NCI-H2196 (cell line): ENCODE measurements around the gene PKP2.

Experiments used
- DNase-seq: peaks from one replicate; lab custom pipeline; 2025; ENCODE audit not compliant: unreplicated experiment; lab: John Stamatoyannopoulos, UW

Gene PKP2

GRCh38 chr12:32819424-32819823 is 77.2 kb downstream of the PKP2 start:
- no peak for DNase-seq

GRCh38 chr12:32811686-32812392 is 84.7 kb downstream of the PKP2 start:
- DNase-seq: no peak

GRCh38 chr12:32809846-32810245 is 86.7 kb downstream of the PKP2 start:
- no peak for DNase-seq

- no peak for DNase-seq
Observed at GRCh38 chr12:32809196-32809595, 87.4 kb downstream of the PKP2 start.

- no peak for DNase-seq
Observed at GRCh38 chr12:32804301-32804700, 92.3 kb downstream of the PKP2 start.

GRCh38 chr12:32801269-32801980 is 95.2 kb downstream of the PKP2 start:
- no peak for DNase-seq

GRCh38 chr12:32794281-32794680 is 102.3 kb downstream of the PKP2 start:
- DNase-seq: no peak

- no peak for DNase-seq
Observed at GRCh38 chr12:32789916-32790315, 106.7 kb downstream of the PKP2 start.

GRCh38 chr12:32789446-32789845 is 107.1 kb downstream of the PKP2 start:
- no peak for DNase-seq

GRCh38 chr12:32788405-32788804 is 108.2 kb downstream of the PKP2 start:
- no peak for DNase-seq

GRCh38 chr12:32785557-32785956 is 111.0 kb downstream of the PKP2 start:
- DNase-seq: no peak

GRCh38 chr12:32783029-32783428 is 113.5 kb downstream of the PKP2 start:
- DNase-seq: no peak

GRCh38 chr12:32780071-32780470 is 116.5 kb downstream of the PKP2 start:
- DNase-seq: no peak

- DNase-seq: no peak
Observed at GRCh38 chr12:32777691-32778175, 118.8 kb downstream of the PKP2 start.

- DNase-seq: no peak
Observed at GRCh38 chr12:32777159-32777558, 119.4 kb downstream of the PKP2 start.

GRCh38 chr12:32776258-32776657 is 120.3 kb downstream of the PKP2 start:
- DNase-seq: no peak

- no peak for DNase-seq
Observed at GRCh38 chr12:32773691-32774090, 122.9 kb downstream of the PKP2 start.

- no peak for DNase-seq
Observed at GRCh38 chr12:32770141-32770540, 126.4 kb downstream of the PKP2 start.

- no peak for DNase-seq
Observed at GRCh38 chr12:32768518-32768917, 128.1 kb downstream of the PKP2 start.

GRCh38 chr12:32765906-32766305 is 130.7 kb downstream of the PKP2 start:
- peak; percentile 37 for DNase-seq

GRCh38 chr12:32761716-32762115 is 134.9 kb downstream of the PKP2 start:
- DNase-seq: no peak

GRCh38 chr12:32757157-32757556 is 139.4 kb downstream of the PKP2 start:
- no peak for DNase-seq
